ENCODE data around the gene GRIN3A. TPM values are rescaled to one million over a fixed set of nuclear protein-coding genes. Genes with fewer than 3 reads are reported as not detected.
"Not testable (repeated sequence)": the region's sequence is repeated elsewhere in the genome, so short reads cannot be mapped to it uniquely, and the experiment has no call there.

GRIN3A gene
- total RNA-seq, 1 donor from 2014 or later: 27.8 TPM

DNA sequence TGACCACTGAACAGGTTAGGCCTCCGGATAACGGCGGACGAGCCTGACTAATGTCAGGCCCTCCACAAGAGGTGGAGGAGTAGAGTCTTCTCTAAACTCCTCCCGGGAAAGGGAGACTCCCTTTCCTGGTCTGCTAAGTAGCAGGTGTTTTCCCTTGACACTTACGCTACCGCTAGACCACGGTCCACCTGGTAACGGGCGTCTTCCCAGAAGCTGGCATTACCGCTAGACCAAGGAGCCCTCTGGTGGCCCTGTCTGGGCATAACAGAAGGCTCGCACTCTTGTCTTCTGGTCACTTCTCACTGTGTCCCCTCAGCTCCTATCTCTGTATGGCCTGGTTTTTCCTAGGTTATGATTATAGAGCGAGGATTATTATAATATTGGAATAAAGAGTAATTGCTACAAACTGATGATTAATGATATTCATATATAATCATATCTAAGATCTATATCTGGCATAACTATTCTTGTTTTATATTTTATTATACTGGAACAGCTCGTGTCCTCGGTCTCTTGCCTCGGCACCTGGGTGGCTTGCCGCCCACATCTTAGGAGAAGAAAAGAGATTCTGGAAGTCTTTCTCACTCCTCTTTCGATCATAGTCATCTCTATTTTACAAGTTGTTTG lies 188.9 kb downstream of the GRIN3A start:
- TF ChIP-seq, protein P1, sequence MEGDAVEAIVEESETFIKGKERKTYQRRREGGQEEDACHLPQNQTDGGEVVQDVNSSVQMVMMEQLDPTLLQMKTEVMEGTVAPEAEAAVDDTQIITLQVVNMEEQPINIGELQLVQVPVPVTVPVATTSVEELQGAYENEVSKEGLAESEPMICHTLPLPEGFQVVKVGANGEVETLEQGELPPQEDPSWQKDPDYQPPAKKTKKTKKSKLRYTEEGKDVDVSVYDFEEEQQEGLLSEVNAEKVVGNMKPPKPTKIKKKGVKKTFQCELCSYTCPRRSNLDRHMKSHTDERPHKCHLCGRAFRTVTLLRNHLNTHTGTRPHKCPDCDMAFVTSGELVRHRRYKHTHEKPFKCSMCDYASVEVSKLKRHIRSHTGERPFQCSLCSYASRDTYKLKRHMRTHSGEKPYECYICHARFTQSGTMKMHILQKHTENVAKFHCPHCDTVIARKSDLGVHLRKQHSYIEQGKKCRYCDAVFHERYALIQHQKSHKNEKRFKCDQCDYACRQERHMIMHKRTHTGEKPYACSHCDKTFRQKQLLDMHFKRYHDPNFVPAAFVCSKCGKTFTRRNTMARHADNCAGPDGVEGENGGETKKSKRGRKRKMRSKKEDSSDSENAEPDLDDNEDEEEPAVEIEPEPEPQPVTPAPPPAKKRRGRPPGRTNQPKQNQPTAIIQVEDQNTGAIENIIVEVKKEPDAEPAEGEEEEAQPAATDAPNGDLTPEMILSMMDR (IDR thresholded peaks at IDR 0.05; ENCODE audit: unreplicated experiment): peak; percentile 54
- not testable (repeated sequence) for H3K9me3 Mint-ChIP-seq (ENCODE audit: unreplicated experiment); H3K27me3 Mint-ChIP-seq (ENCODE audit: unreplicated experiment); H3K4me3 Mint-ChIP-seq (ENCODE audit: unreplicated experiment); H3K4me1 Mint-ChIP-seq (ENCODE audit: unreplicated experiment); H3K27ac Mint-ChIP-seq (ENCODE audit: unreplicated experiment)
- DNase-seq (ENCODE audit: low spot score): peak; percentile 47
- H3K36me3 Mint-ChIP-seq (ENCODE audit: low read depth, unreplicated experiment): peaks cover 48% of the 10 kb centered on the region

DNA sequence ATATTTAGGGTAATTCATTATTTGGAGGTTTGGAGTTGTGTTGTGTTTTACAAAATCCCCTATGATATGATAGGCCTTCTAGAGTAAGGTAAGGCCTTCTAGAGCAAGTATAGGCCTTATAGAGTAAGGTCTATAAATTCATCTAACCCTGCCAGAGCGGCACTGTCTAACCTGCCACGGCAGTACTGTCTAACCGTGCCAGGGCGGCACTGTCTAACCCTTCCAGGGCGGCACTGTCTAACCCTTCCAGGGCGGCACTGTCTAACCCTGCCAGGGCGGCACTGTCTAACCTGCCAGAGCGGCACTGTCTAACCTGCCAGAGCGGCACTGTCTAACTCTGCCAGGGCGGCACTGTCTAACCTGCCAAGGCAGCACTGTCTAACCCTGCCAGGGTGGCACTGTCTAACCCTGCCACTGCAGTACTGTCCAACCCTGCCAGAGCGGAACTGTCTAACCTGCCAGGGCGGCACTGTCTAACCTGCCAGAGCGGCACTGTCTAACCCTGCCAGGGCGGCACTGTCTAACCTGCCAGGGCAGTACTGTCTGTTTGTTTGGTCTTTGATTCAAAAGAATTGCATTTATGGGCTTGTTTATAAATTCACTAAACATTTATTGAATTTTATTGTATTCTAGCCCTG lies 195.2 kb downstream of the GRIN3A start:
- H3K27me3 Mint-ChIP-seq (ENCODE audit: unreplicated experiment): no peaks in the 10 kb centered on the region
- no peaks in the 10 kb centered on the region for H3K9me3 Mint-ChIP-seq (ENCODE audit: unreplicated experiment)
- peaks cover 25% of the 10 kb centered on the region for H3K36me3 Mint-ChIP-seq (ENCODE audit: low read depth, unreplicated experiment)
- H3K4me1 Mint-ChIP-seq (ENCODE audit: unreplicated experiment): no peaks in the 10 kb centered on the region
- no peak for DNase-seq (ENCODE audit: low spot score)
- TF ChIP-seq, protein P1 (IDR thresholded peaks at IDR 0.05; ENCODE audit: unreplicated experiment): no peak
- no peak overlapping the region for H3K4me3 Mint-ChIP-seq (ENCODE audit: unreplicated experiment)
- no peak overlapping the region for H3K27ac Mint-ChIP-seq (ENCODE audit: unreplicated experiment)

DNA sequence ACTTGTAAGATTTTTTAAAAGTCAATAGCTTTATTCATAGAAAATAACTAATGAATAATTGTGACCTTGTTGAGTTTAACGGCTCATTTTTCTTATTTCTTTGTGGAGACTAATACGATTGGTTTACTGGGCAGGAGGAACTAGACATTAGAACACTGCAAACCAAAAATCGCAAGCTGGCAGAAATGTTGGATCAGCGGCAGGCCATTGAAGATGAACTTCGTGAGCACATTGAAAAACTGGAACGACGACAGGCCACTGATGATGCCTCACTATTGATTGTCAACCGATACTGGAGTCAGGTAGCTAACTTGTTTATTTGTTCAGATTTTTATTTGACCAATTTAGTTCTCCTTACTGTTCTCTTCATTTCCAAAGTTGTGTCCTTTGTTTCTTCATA lies 198.4 kb downstream of the GRIN3A start:
- TF ChIP-seq, protein P1 (IDR thresholded peaks at IDR 0.05; ENCODE audit: unreplicated experiment): no peak
- no peaks in the 10 kb centered on the region for H3K27me3 Mint-ChIP-seq (ENCODE audit: unreplicated experiment)
- peaks cover 6% of the 10 kb centered on the region for H3K36me3 Mint-ChIP-seq (ENCODE audit: low read depth, unreplicated experiment)
- H3K4me1 Mint-ChIP-seq (ENCODE audit: unreplicated experiment): no peaks in the 10 kb centered on the region
- no peaks in the 10 kb centered on the region for H3K9me3 Mint-ChIP-seq (ENCODE audit: unreplicated experiment)
- H3K4me3 Mint-ChIP-seq (ENCODE audit: unreplicated experiment): no peak overlapping the region
- DNase-seq (ENCODE audit: low spot score): no peak
- no peak overlapping the region for H3K27ac Mint-ChIP-seq (ENCODE audit: unreplicated experiment)

DNA sequence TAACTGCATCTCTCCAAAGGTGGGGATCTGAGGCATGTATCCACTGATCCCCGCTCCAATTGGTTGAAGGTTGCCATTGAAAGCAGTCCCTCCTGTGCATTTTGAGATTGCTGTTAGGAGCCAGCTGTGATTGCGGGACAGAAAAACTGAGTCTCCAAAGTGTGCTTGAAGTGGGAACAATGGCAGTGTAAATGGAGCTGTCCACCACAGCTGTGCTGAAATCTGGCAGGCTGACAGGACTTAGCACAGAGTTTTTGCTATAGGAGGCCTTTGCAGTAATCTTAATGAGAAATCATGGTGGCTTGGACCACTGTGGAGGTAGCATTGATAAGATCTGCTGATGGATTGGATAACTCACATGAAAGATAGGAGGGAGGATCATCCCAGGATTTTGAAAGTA lies 201.5 kb downstream of the GRIN3A start:
- DNase-seq (ENCODE audit: low spot score): peak; percentile 43
- TF ChIP-seq, protein P1 (IDR thresholded peaks at IDR 0.05; ENCODE audit: unreplicated experiment): no peak
- H3K4me3 Mint-ChIP-seq (ENCODE audit: unreplicated experiment): no peak overlapping the region

DNA sequence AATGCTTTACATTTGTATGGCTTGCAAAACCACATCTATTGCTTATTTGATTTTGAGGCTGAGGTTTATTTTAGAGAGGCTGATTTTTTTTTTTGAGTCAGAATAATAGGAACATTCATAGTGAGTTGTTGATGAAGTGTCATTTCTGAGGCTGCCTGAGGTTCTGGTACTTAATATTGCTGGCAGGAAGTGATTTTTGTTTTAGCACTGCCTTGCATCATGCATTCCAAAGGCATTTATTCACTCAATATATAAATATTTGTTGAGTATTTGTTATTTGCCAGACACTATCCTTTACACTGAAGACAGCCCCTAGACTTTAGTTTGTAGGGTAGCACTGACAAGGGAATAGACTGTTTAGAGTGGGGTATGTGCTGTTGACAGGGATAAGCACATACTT lies 202.1 kb downstream of the GRIN3A start:
- no peak for DNase-seq (ENCODE audit: low spot score)
- Mint-ChIP-seq H3K27ac (ENCODE audit: unreplicated experiment) (no peak overlapping the region), H3K4me3 (ENCODE audit: unreplicated experiment) (no peak overlapping the region), H3K27me3 (ENCODE audit: unreplicated experiment) (peaks cover 6% of the 10 kb centered on the region), H3K9me3 (ENCODE audit: unreplicated experiment) (no peaks in the 10 kb centered on the region), H3K4me1 (ENCODE audit: unreplicated experiment) (peaks cover 11% of the 10 kb centered on the region), H3K36me3 (ENCODE audit: low read depth, unreplicated experiment) (peaks cover 9% of the 10 kb centered on the region)
- TF ChIP-seq, protein P1 (IDR thresholded peaks at IDR 0.05; ENCODE audit: unreplicated experiment): no peak

More for the DNA sequence above, 201.5 kb downstream of the GRIN3A start:
- H3K36me3 Mint-ChIP-seq (ENCODE audit: low read depth, unreplicated experiment): peaks cover 9% of the 10 kb centered on the region
- peaks cover 6% of the 10 kb centered on the region for H3K27me3 Mint-ChIP-seq (ENCODE audit: unreplicated experiment)
- no peaks in the 10 kb centered on the region for H3K9me3 Mint-ChIP-seq (ENCODE audit: unreplicated experiment)
- H3K4me1 Mint-ChIP-seq (ENCODE audit: unreplicated experiment): peaks cover 11% of the 10 kb centered on the region
- no peak overlapping the region for H3K27ac Mint-ChIP-seq (ENCODE audit: unreplicated experiment)
